Mammary epithelial cell (primary cell): ENCODE data around the gene MMP17.

Source experiments
- CTCF ChIP-seq, 2 donors: IDR thresholded peaks in 1 of 2; conservative IDR thresholded peaks in 1 of 2; 2 replicates each; pipeline ENCODE4 v1.5.1; 2011 to 2012; ENCODE audit warnings: inconsistent platforms in 2 of 2, low read length in 2 of 2, mild to moderate bottlenecking in 2 of 2, control low read depth in 1 of 2, low read depth in 1 of 2; ENCODE audit not compliant: insufficient read depth in 1 of 2; ENCODE audit errors: extremely low read depth in 1 of 2
- EZH2 ChIP-seq: IDR thresholded peaks from 2 replicates; pipeline ENCODE4 v1.6.1; 2012; ENCODE audit warnings: low read length, inconsistent platforms, borderline replicate concordance

GRCh38 chr12:131828671-131829355 lies 620 bp downstream of the MMP17 start:
- no peak for TF ChIP-seq CTCF (conservative IDR thresholded peaks at IDR 0.05 in 1 of 2, IDR thresholded peaks at IDR 0.05 in 1 of 2; ENCODE audit: extremely low read depth in 1 of 2, insufficient read depth in 1 of 2, low read depth in 1 of 2, low read length in 2 of 2)
- no peak for TF ChIP-seq EZH2
